ENCODE results near the gene GLI3.

GLI3 gene

GRCh38 chr7:42143711-42144600 is 93.1 kb downstream of the GLI3 start:
- no peak for DNase-seq (ENCODE audit: low read depth, low spot score)

GRCh38 chr7:42142089-42142488 is 94.9 kb downstream of the GLI3 start:
- DNase-seq (ENCODE audit: low read depth, low spot score), result no peak

- no peak for DNase-seq (ENCODE audit: low read depth, low spot score)
Observed at GRCh38 chr7:42139751-42140150, 97.3 kb downstream of the GLI3 start.

- DNase-seq (ENCODE audit: low read depth, low spot score), result no peak
Observed at GRCh38 chr7:42138691-42139090, 98.3 kb downstream of the GLI3 start.

- no peak for DNase-seq (ENCODE audit: low read depth, low spot score)
Observed at GRCh38 chr7:42137941-42138340, 99.1 kb downstream of the GLI3 start.

- DNase-seq (ENCODE audit: low read depth, low spot score), result no peak
Observed at GRCh38 chr7:42137431-42137830, 99.6 kb downstream of the GLI3 start.

- no peak for DNase-seq (ENCODE audit: low read depth, low spot score)
Observed at GRCh38 chr7:42135728-42136127, 101.3 kb downstream of the GLI3 start.

- no peak for DNase-seq (ENCODE audit: low read depth, low spot score)
Observed at GRCh38 chr7:42134276-42134876, 102.6 kb downstream of the GLI3 start.

- no peak for DNase-seq (ENCODE audit: low read depth, low spot score)
Observed at GRCh38 chr7:42133321-42133720, 103.7 kb downstream of the GLI3 start.

GRCh38 chr7:42128703-42129102 is 108.3 kb downstream of the GLI3 start:
- DNase-seq (ENCODE audit: low read depth, low spot score), result no peak

GRCh38 chr7:42127232-42127622 is 109.8 kb downstream of the GLI3 start:
- DNase-seq (ENCODE audit: low read depth, low spot score), result no peak

GRCh38 chr7:42126475-42127231 is 110.4 kb downstream of the GLI3 start:
- DNase-seq (ENCODE audit: low read depth, low spot score), result no peak

- DNase-seq (ENCODE audit: low read depth, low spot score), result no peak
Observed at GRCh38 chr7:42125321-42125720, 111.7 kb downstream of the GLI3 start.

GRCh38 chr7:42123716-42124115 is 113.3 kb downstream of the GLI3 start:
- no peak for DNase-seq (ENCODE audit: low read depth, low spot score)

GRCh38 chr7:42120191-42120590 is 116.8 kb downstream of the GLI3 start:
- DNase-seq (ENCODE audit: low read depth, low spot score), result no peak

- no peak for DNase-seq (ENCODE audit: low read depth, low spot score)
Observed at GRCh38 chr7:42117201-42117600, 119.8 kb downstream of the GLI3 start.

- DNase-seq (ENCODE audit: low read depth, low spot score), result no peak
Observed at GRCh38 chr7:42115795-42116194, 121.2 kb downstream of the GLI3 start.

GRCh38 chr7:42110333-42110732 is 126.7 kb downstream of the GLI3 start:
- DNase-seq (ENCODE audit: low read depth, low spot score), result no peak

GRCh38 chr7:42108803-42109528 is 128.0 kb downstream of the GLI3 start:
- no peak for DNase-seq (ENCODE audit: low read depth, low spot score)

GRCh38 chr7:42107484-42108240 is 129.3 kb downstream of the GLI3 start:
- DNase-seq (ENCODE audit: low read depth, low spot score), result no peak

- no peak for DNase-seq (ENCODE audit: low read depth, low spot score)
Observed at GRCh38 chr7:42106562-42106961, 130.4 kb downstream of the GLI3 start.
